ENCODE data around the gene RGL1.

DNA sequence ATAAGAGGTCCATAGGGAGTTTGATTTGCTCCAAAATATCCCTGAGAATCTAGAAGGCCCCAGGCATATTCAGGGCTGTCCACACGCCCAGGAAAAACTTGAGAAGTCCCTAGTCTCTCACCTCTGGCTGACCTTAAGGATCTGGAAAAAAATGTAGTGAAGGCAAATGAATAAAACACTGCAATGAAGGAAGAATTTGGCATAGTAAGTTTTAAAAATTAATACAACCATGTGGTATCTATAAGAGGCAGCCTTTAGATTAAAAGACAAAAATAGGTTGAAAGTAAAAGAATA lies 141.3 kb downstream of the RGL1 start:
- TF ChIP-seq, protein P1, sequence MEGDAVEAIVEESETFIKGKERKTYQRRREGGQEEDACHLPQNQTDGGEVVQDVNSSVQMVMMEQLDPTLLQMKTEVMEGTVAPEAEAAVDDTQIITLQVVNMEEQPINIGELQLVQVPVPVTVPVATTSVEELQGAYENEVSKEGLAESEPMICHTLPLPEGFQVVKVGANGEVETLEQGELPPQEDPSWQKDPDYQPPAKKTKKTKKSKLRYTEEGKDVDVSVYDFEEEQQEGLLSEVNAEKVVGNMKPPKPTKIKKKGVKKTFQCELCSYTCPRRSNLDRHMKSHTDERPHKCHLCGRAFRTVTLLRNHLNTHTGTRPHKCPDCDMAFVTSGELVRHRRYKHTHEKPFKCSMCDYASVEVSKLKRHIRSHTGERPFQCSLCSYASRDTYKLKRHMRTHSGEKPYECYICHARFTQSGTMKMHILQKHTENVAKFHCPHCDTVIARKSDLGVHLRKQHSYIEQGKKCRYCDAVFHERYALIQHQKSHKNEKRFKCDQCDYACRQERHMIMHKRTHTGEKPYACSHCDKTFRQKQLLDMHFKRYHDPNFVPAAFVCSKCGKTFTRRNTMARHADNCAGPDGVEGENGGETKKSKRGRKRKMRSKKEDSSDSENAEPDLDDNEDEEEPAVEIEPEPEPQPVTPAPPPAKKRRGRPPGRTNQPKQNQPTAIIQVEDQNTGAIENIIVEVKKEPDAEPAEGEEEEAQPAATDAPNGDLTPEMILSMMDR (IDR thresholded peaks at IDR 0.05): no peak
- TF ChIP-seq POLR2A (IDR thresholded peaks at IDR 0.05) (no peak), EP300 (IDR thresholded peaks at IDR 0.05) (no peak)
